Astrocyte (in vitro differentiated cells and primary cell): ENCODE results near the gene ATP8A1. TPM values are rescaled to one million over a fixed set of nuclear protein-coding genes. Genes with fewer than 3 reads are reported as not detected.

Experiments
- DNase-seq: peaks from one replicate; pipeline ENCODE4 v3.0.0-alpha.2; 2010; ENCODE audit warnings: low read depth
- FAIRE-seq: peaks from 2 replicates; lab custom pipeline; 2011; peaks lifted over from hg19 to GRCh38; lab: Jason Lieb, UNC
- H2AFZ ChIP-seq: 2 replicates; pipeline ENCODE4 v1.6.0; 2012; ENCODE audit warnings: low read depth, low read length, inconsistent platforms
- H3K27ac ChIP-seq: 2 replicates; pipeline ENCODE4 v1.5.1; 2011; ENCODE audit warnings: low read depth, low read length, inconsistent platforms
- H3K27me3 ChIP-seq: 2 replicates; pipeline ENCODE4 v1.6.0; 2011; ENCODE audit warnings: low read length, inconsistent platforms; ENCODE audit not compliant: insufficient read depth
- H3K36me3 ChIP-seq: 2 replicates; pipeline ENCODE4 v1.5.1; 2011; ENCODE audit warnings: low read length, inconsistent platforms; ENCODE audit not compliant: insufficient read depth
- H3K4me1 ChIP-seq: 2 replicates; pipeline ENCODE4 v1.5.1; 2011; ENCODE audit warnings: low read length, inconsistent platforms; ENCODE audit not compliant: insufficient read depth
- H3K4me2 ChIP-seq: 2 replicates; pipeline ENCODE4 v1.6.0; 2012; ENCODE audit warnings: low read length, inconsistent platforms
- H3K4me3 ChIP-seq: 2 replicates; pipeline ENCODE4 v1.5.1; 2011; ENCODE audit warnings: low read depth, mild to moderate bottlenecking, low read length, inconsistent platforms; ENCODE audit not compliant: insufficient read depth
- H3K79me2 ChIP-seq: 2 replicates; pipeline ENCODE4 v1.6.0; 2012; ENCODE audit warnings: mild to moderate bottlenecking, low read length, inconsistent platforms; ENCODE audit not compliant: insufficient read depth
- H3K9ac ChIP-seq: 2 replicates; pipeline ENCODE4 v1.6.0; 2012; ENCODE audit warnings: mild to moderate bottlenecking, low read length, inconsistent platforms
- H3K9me3 ChIP-seq: 2 replicates; pipeline ENCODE4 v1.5.1; 2012; ENCODE audit warnings: low read depth, mild to moderate bottlenecking, low read length, inconsistent platforms; ENCODE audit not compliant: insufficient read depth
- H4K20me1 ChIP-seq: 2 replicates; pipeline ENCODE4 v1.6.0; 2012; ENCODE audit warnings: low read length, inconsistent platforms; ENCODE audit not compliant: insufficient read depth
- H3K27ac Mint-ChIP-seq: one replicate; pipeline ENCODE4 v1.8.0; 2021; ENCODE audit warnings: mild to moderate bottlenecking, mixed read lengths; ENCODE audit not compliant: unreplicated experiment
- H3K27me3 Mint-ChIP-seq: one replicate; pipeline ENCODE4 v1.8.0; 2021; ENCODE audit warnings: low read depth, mixed read lengths; ENCODE audit not compliant: unreplicated experiment
- H3K36me3 Mint-ChIP-seq: one replicate; pipeline ENCODE4 v1.8.0; 2021; ENCODE audit warnings: low read depth, mixed read lengths; ENCODE audit not compliant: unreplicated experiment
- H3K4me1 Mint-ChIP-seq: one replicate; pipeline ENCODE4 v1.8.0; 2021; ENCODE audit warnings: low read depth, mixed read lengths; ENCODE audit not compliant: unreplicated experiment
- H3K4me3 Mint-ChIP-seq: one replicate; pipeline ENCODE4 v1.8.0; 2021; ENCODE audit warnings: mild to moderate bottlenecking, moderate library complexity, mixed read lengths; ENCODE audit not compliant: unreplicated experiment
- H3K9me3 Mint-ChIP-seq: one replicate; pipeline ENCODE4 v1.8.0; 2021; ENCODE audit warnings: mild to moderate bottlenecking, mixed read lengths; ENCODE audit not compliant: unreplicated experiment
- EZH2 ChIP-seq: IDR thresholded peaks from 2 replicates; pipeline ENCODE4 v1.6.1; 2012; ENCODE audit warnings: mild to moderate bottlenecking, low read length, inconsistent platforms; ENCODE audit not compliant: insufficient read depth
- total RNA-seq: library from RNA; stranded (reverse); gene quantifications from 2 replicates; pipeline ENCODE4 v1.2.1, GENCODE V29; 2021
- TF ChIP-seq, protein P1 (sequence below): IDR thresholded peaks from 2 replicates; pipeline ENCODE4 v1.5.1; 2011; ENCODE audit warnings: low read depth, mild to moderate bottlenecking, inconsistent platforms, low read length, moderate library complexity; ENCODE audit not compliant: insufficient read depth

Gene ATP8A1
- total RNA-seq, 1 donor from 2014 or later: 2.9 TPM

DNA sequence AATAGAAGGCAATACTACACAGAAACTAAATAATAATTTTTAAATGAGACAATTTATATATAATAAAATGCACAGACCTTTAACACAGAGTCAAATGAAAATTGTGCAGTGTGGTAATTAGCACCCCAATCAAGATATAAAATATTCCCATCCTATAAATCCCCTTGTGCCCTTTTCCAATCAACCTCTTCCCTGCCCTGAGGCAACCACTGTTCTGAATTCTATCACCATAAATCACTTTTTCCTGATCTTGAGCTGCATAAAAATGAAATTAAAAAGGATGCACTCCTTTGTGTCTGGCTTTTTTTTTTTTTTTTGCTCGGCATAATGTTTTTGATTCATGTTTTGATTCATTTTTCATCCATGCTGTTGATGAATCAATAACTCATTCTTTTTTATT is 107.0 kb downstream of the ATP8A1 start:
- Histone ChIP-seq H3K9ac (no peak overlapping the region), H3K79me2 (no peaks in the 10 kb centered on the region), H3K4me2 (no peak overlapping the region), H3K4me3 (no peak overlapping the region), H3K27me3 (no peaks in the 10 kb centered on the region), H3K36me3 (no peaks in the 10 kb centered on the region), H4K20me1 (no peaks in the 10 kb centered on the region), H3K27ac (no peak overlapping the region), H2AFZ (no peak overlapping the region), H3K4me1 (no peaks in the 10 kb centered on the region), H3K9me3 (peaks cover 2% of the 10 kb centered on the region)
- FAIRE-seq (no peak), DNase-seq (no peak)
- no peak overlapping the region for H3K4me3 Mint-ChIP-seq
- no peak for TF ChIP-seq EZH2
- TF ChIP-seq, protein P1, sequence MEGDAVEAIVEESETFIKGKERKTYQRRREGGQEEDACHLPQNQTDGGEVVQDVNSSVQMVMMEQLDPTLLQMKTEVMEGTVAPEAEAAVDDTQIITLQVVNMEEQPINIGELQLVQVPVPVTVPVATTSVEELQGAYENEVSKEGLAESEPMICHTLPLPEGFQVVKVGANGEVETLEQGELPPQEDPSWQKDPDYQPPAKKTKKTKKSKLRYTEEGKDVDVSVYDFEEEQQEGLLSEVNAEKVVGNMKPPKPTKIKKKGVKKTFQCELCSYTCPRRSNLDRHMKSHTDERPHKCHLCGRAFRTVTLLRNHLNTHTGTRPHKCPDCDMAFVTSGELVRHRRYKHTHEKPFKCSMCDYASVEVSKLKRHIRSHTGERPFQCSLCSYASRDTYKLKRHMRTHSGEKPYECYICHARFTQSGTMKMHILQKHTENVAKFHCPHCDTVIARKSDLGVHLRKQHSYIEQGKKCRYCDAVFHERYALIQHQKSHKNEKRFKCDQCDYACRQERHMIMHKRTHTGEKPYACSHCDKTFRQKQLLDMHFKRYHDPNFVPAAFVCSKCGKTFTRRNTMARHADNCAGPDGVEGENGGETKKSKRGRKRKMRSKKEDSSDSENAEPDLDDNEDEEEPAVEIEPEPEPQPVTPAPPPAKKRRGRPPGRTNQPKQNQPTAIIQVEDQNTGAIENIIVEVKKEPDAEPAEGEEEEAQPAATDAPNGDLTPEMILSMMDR: no peak
- H3K4me1 Mint-ChIP-seq: no peaks in the 10 kb centered on the region
- no peaks in the 10 kb centered on the region for H3K27me3 Mint-ChIP-seq
- H3K36me3 Mint-ChIP-seq: no peaks in the 10 kb centered on the region
- H3K9me3 Mint-ChIP-seq: peaks cover 2% of the 10 kb centered on the region
- H3K27ac Mint-ChIP-seq: no peak overlapping the region

- FAIRE-seq (no peak), DNase-seq (no peak)
- H3K4me3 ChIP-seq: no peak overlapping the region
- H3K79me2 ChIP-seq: no peaks in the 10 kb centered on the region
- TF ChIP-seq, protein P1: no peak
- no peak for TF ChIP-seq EZH2
- Mint-ChIP-seq H3K4me3 (no peak overlapping the region), H3K9me3 (no peaks in the 10 kb centered on the region), H3K36me3 (no peaks in the 10 kb centered on the region), H3K4me1 (no peaks in the 10 kb centered on the region), H3K27me3 (no peaks in the 10 kb centered on the region), H3K27ac (no peak overlapping the region)
- H3K9me3 ChIP-seq: no peaks in the 10 kb centered on the region
- no peak overlapping the region for H2AFZ ChIP-seq
- no peaks in the 10 kb centered on the region for H3K27me3 ChIP-seq
- H3K4me1 ChIP-seq: no peaks in the 10 kb centered on the region
- no peak overlapping the region for H3K27ac ChIP-seq
- no peak overlapping the region for H3K4me2 ChIP-seq
- H4K20me1 ChIP-seq: no peaks in the 10 kb centered on the region
- H3K9ac ChIP-seq: no peak overlapping the region
- H3K36me3 ChIP-seq: no peaks in the 10 kb centered on the region
Measured at GRCh38 chr4:42547805-42548204, 109.1 kb downstream of the ATP8A1 start.

GRCh38 chr4:42543762-42544161 is 113.1 kb downstream of the ATP8A1 start:
- Mint-ChIP-seq H3K4me3 (no peak overlapping the region), H3K4me1 (no peaks in the 10 kb centered on the region), H3K27me3 (no peaks in the 10 kb centered on the region), H3K27ac (no peak overlapping the region), H3K9me3 (no peaks in the 10 kb centered on the region), H3K36me3 (no peaks in the 10 kb centered on the region)
- Histone ChIP-seq H3K27me3 (no peaks in the 10 kb centered on the region), H3K27ac (no peak overlapping the region), H3K4me3 (no peak overlapping the region), H3K9ac (no peak overlapping the region), H3K9me3 (no peaks in the 10 kb centered on the region), H3K4me2 (no peak overlapping the region), H3K4me1 (no peaks in the 10 kb centered on the region), H4K20me1 (no peaks in the 10 kb centered on the region), H2AFZ (no peak overlapping the region), H3K79me2 (no peaks in the 10 kb centered on the region), H3K36me3 (no peaks in the 10 kb centered on the region)
- DNase-seq (no peak), FAIRE-seq (no peak)
- TF ChIP-seq, protein P1: no peak
- TF ChIP-seq EZH2: no peak
